Stimulated activated memory B cell treated with anti-CD40 and anti-IgM and Interleukin-4, amounts not matched to agents 10 μg/mL and 1 μg/mL and 100 μg/mL, for 72 hours (primary cell): ENCODE measurements around the gene AUH.

Experiments used
- ATAC-seq: fragments of 150-1000 bp; cut with Tn5 transposase; 2 replicates; pipeline ENCODE4 v1.10.0; 2021
- H3K27ac Mint-ChIP-seq: one replicate; pipeline ENCODE4 v1.8.0; 2022; ENCODE audit warnings: mild to moderate bottlenecking, mixed read lengths
- H3K27me3 Mint-ChIP-seq: one replicate; pipeline ENCODE4 v1.8.0; 2022; ENCODE audit warnings: mixed read lengths
- H3K36me3 Mint-ChIP-seq: one replicate; pipeline ENCODE4 v1.8.0; 2022; ENCODE audit warnings: mixed read lengths
- H3K4me1 Mint-ChIP-seq: one replicate; pipeline ENCODE4 v1.8.0; 2022; ENCODE audit warnings: mixed read lengths
- H3K4me3 Mint-ChIP-seq: one replicate; pipeline ENCODE4 v1.8.0; 2022; ENCODE audit warnings: mild to moderate bottlenecking, moderate library complexity, mixed read lengths
- H3K9me3 Mint-ChIP-seq: one replicate; pipeline ENCODE4 v1.8.0; 2022; ENCODE audit warnings: mixed read lengths

Gene AUH

DNA sequence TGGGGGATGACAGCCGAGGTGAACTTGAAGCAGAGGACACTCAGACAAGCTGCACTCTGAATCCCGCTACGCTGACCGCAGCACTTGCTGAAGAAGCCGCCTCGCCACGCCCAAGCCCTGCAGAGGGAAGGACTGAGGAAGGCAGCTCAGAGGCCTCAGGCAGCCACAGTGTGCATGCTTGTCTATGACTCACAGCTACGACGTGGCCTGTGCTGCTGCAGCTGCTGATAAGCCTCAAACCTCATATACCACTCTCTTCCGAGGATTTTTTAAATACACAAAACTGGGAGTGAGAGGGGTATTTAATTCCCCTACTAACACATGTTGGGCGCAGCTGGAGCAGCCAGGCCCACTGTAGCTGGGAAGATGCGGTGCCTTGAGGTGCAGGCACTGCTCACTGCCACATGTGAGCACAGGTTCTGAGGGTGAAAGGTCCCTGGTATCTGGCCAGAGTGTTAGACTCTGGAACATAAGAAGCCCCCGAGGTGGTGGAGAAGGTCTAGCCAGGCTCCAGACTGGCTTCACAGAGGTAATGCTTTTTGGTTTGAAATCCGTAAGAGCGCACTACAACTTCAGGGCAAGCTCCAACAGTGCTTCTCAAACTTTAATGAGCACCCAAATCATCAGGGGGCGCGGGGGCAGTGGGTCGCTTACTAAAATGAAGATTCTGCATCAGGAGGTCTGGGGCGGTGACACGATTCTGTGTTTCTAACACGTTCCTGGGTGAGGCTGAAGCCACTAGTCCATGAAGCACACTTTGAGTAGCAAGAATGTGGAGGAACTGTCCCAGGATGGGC, 196.8 kb downstream of the AUH start:
- no peaks in the 10 kb centered on the region for H3K27me3 Mint-ChIP-seq
- peak overlapping the region; percentile 34 for H3K4me3 Mint-ChIP-seq
- ATAC-seq, result peak; percentile 66
- H3K27ac Mint-ChIP-seq, result peak overlapping the region; percentile 91
- H3K4me1 Mint-ChIP-seq, result peaks cover 46% of the 10 kb centered on the region
- H3K9me3 Mint-ChIP-seq, result no peaks in the 10 kb centered on the region
- H3K36me3 Mint-ChIP-seq, result no peaks in the 10 kb centered on the region
